Stimulated activated CD4-positive, alpha-beta T cell treated with anti-CD3 and anti-CD28 coated beads, Interleukin-1b, Interleukin-23, amount 100 ng/mL, for 1 hour (primary cell): ENCODE measurements around the gene CACNB3.
"Not testable (repeated sequence)": the region's sequence is repeated elsewhere in the genome, so short reads cannot be mapped to it uniquely, and the experiment has no call there.

Experiments used
- DNase-seq, 2 donors: peaks; one replicate each; pipeline ENCODE4 v3.0.0-alpha.2; 2020; ENCODE audit warnings: low read depth in 2 of 2

The CACNB3 gene

GRCh38 chr12:48854932-48855331 lies 36.6 kb downstream of the CACNB3 start:
- DNase-seq: not testable (repeated sequence)

GRCh38 chr12:48856379-48856778 lies 38.1 kb downstream of the CACNB3 start:
- no peak for DNase-seq

GRCh38 chr12:48857278-48857994 lies 39.1 kb downstream of the CACNB3 start:
- no peak for DNase-seq

GRCh38 chr12:48858043-48858442 lies 39.7 kb downstream of the CACNB3 start:
- no peak for DNase-seq

- no peak for DNase-seq
Observed at GRCh38 chr12:48859607-48860006, 41.3 kb downstream of the CACNB3 start.

GRCh38 chr12:48860236-48860635 lies 41.9 kb downstream of the CACNB3 start:
- DNase-seq: not testable (repeated sequence)

GRCh38 chr12:48861111-48861510 lies 42.8 kb downstream of the CACNB3 start:
- no peak for DNase-seq

GRCh38 chr12:48862760-48863159 lies 44.5 kb downstream of the CACNB3 start:
- DNase-seq: no peak

- DNase-seq: no peak
Observed at GRCh38 chr12:48863291-48863690, 45.0 kb downstream of the CACNB3 start.

- peak; percentile 56 to 59 for DNase-seq
Observed at GRCh38 chr12:48865281-48866051, 47.2 kb downstream of the CACNB3 start, which contains the start of gene RND1. Gene RND1, minus strand, starts transcription at chr12:48865870. Its CDS starts 103 bp downstream, at chr12:48865767.

GRCh38 chr12:48866052-48866711 lies 47.9 kb downstream of the CACNB3 start:
- DNase-seq: no peak

GRCh38 chr12:48868451-48868850 lies 50.2 kb downstream of the CACNB3 start:
- no peak for DNase-seq

GRCh38 chr12:48869191-48869590 lies 50.9 kb downstream of the CACNB3 start:
- no peak for DNase-seq

- DNase-seq: no peak
Observed at GRCh38 chr12:48873096-48873495, 54.8 kb downstream of the CACNB3 start.

GRCh38 chr12:48873534-48873933 lies 55.2 kb downstream of the CACNB3 start:
- not testable (repeated sequence) for DNase-seq

- no peak for DNase-seq
Observed at GRCh38 chr12:48875944-48876515, 57.7 kb downstream of the CACNB3 start.
